Lower leg skin (tissue), 3 donors: ENCODE results near the gene PTCD2.
"Not testable (repeated sequence)": the region's sequence is repeated elsewhere in the genome, so short reads cannot be mapped to it uniquely, and the experiment has no call there.

Experiments
- CTCF ChIP-seq, 3 donors: fragments of 450-650 bp; IDR thresholded peaks; one replicate each; pipeline ENCODE4 v1.5.1; 2016; ENCODE audit warnings: antibody characterized with exemption in 3 of 3, mild to moderate bottlenecking in 3 of 3, moderate library complexity in 2 of 3
- POLR2A ChIP-seq, 2 donors: fragments of 450-650 bp; IDR thresholded peaks; one replicate each; pipeline ENCODE4 v1.6.1; 2016 to 2017; ENCODE audit warnings: antibody characterized with exemption in 2 of 2, mild to moderate bottlenecking in 1 of 2, moderate library complexity in 1 of 2

GRCh38 chr5:72404771-72405170 is 84.6 kb downstream of the PTCD2 start:
- not testable (repeated sequence) for TF ChIP-seq POLR2A, CTCF (IDR thresholded peaks at IDR 0.05)
